COR-L47 (cell line): ENCODE data around the gene THRB.

Experiments used
- DNase-seq: peaks from one replicate; lab custom pipeline; 2025; lab: John Stamatoyannopoulos, UW

Gene THRB

DNA sequence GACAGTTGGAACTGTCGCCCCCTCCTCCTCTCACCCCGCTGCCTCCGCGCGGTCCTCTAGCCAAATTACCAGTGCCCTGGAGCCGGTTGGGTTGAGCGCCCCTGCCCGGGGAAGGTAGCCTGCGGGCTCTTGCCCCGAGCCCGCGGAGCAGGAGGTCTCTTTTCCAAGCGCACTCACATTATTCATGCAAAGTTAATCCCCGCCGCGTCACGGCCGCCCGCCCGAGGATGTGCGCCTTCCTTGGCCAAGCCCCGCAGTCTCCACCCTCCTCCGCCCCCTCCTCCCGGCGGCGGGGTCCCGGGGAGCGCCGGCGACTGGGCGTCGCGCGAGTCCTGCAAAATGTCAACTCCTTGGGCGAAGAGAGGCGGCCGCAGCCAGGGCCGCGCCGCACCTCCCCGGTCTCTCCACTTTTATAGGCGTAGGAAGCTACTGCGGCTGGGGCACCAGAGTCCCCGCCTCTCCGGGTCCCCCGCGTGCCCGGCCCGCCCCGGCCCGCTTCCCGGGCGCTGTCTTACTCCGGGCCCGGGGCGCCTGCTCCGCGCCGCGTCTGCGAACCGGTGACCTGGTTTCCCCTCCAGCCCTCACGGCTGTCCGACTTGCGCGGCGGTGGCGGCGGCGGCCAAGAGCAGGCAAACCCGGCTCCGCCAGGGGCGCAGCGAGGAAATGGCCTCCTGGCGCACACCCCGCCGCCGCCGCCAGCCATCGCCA, at the start of gene THRB:
TSS of gene THRB (minus strand) at position 233 of the 708 bp plus-strand sequence.
- no peak for DNase-seq

DNA sequence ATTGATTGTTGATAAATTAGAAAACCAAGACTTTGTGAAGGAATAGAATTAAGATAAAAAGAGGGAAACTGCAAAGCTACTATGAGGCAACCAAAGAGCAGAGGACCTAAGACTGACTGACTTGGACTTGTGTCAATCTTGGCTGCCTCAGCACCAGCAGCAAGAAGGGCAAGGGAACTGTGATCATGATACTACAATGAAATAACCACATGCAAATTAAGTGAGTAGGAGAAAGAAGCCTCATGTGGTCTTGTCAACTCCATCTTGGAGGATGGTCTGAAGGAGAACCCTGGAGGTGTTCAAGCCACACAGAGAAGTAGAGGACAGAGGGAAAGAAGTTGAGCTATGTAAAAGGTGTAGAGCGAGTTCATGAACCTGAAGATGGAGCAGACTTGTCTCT, 47.3 kb upstream of the THRB start:
- no peak for DNase-seq

DNA sequence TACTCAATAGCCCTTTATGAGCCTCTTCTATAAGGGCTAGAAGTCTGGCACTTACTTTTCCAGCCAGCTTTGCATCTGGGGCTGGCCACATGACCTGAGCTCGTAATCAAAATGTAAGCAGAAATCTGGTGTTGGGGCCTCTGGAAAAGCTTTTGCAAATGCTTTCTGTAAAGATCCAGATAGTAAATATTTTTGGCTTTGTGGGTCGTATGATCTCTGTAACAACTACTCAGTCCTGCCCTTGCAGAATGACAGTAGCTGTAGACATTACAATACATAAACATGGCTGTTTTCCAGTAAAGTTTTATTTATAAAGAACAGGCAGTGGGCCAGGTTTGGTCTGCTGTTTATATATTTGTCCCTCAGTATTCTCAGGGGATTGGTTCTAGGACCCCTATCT, 46.2 kb upstream of the THRB start:
- DNase-seq: no peak

DNA sequence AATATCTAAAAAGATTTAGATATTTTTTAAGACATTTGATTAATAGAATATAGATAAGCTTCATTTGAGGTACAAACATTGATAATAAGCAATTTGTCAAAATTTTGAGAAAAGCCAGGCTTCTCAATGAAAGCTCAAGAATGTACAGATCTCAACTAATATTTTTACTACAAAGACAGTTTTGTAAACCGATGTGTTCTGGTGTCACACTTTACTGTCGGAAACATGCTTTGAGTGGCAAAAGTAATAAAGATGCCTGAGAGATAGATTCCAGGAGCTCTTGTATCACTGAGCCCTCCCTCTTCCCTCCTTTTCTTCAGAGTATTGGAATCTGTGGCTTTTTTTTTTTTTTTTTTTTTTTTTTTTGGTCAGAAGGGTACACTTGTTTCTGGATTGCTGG, 45.0 kb upstream of the THRB start:
- DNase-seq: no peak

DNA sequence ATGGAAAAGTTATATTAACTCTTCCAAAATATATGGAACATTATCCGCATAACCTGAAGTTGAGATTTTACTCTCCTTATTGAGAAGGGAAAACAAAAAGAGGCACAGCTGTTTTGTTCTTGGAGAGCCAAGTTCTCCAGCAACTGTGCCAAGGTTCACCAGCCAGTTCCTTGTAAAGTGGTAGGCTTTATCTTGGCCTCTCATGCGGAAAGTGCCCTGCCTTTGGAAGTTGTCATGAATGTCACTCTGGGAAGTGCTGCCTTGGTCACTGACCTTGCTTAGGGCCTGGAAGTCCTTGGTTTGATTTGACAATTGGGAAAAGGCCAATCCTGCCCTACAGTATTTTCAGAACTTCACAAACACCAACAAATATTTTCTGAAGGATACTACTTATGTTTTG, 44.2 kb upstream of the THRB start:
- DNase-seq: no peak

DNA sequence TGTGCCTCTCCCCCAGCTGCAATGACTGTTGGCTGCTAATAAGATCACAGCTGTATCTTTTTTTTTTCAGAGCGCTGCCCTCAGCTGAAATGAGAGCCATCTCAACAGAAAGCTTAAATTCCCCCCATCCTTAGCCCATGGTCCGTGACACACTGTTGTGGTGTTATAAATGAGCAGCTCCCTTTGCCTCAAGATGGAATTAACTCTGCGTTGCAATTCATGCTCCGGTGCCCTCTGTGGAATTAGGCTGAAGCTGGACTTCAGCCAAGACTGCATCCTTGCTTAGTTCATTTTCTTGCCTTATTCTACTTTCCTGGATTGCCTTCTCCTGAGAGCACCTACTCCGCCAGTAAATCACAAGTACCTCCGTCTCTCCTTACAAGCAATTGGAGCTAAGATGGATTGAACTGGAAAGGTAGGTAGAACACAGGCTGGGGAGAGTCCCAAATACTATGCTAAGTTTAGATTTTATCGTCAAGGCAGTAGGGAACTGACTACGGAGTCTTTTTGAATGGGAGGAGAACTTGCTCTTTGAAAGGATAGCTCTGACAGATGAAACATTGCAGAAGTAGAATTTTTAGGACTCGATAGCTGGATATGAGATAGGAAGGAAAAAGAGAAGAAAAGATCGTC, 39.0 kb upstream of the THRB start:
- DNase-seq: no peak

DNA sequence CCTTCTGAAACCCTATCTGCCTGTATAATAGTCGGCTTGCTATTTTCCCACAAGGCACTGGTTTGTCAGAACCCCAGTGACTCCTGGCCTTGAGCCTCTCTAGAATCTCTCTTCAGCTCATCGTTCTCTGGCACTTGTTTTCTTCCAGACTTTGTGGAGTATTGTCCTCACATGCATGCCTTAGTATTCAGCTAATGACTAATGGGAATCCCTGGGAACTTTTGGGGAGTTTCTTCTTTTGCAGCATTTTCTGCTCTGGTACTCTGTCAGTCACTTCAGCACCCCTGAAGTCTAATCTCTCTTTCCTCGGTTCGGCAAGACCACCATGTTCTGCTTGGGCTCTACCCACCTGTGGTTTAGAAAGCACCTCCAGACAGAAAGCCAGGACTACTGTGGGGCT, 35.8 kb upstream of the THRB start:
- DNase-seq: no peak

DNA sequence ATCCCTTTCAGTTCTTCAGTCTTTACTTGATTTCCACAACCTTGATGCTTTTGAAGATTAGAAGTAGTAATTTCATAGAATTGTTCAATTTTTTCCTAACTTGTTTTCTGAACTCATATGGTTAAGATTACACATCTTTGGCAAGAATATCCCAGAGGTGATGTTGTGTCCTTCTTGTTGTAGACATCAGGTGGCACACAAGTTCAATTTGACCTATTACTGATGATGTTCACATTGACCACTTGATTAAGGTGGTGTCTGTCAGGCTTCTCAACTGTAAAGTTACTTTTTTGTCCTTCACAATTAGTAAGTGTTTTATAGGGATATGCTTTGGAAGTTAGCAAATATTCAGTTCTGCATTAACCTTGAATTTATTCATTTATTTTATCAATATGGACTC, 34.6 kb upstream of the THRB start:
- no peak for DNase-seq

DNA sequence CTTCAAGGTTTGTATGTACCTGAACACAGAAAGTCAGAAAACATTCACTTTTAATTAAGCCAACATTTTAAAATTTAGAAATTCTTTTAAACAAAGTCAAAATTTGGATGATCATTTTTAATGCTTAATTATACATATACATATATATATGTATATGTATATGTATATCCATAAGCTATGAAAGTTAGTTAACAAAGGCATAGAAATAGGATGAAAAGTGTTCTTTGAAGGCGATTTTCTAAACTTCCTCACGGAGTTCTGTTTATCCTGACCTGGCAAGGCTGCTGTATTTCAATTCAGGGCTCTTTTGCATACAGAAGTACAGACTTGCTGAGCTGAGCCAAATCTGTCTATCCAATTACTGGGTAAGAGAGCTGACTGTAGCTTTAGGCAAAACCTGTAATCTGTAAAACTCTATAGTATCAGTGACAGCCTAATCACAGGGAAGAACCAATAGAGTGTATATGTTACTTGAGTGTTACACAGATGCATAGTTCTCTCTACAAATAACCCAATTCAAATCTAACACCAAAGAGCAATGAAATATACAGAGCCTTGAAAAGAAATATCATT, 32.1 kb upstream of the THRB start:
- no peak for DNase-seq

DNA sequence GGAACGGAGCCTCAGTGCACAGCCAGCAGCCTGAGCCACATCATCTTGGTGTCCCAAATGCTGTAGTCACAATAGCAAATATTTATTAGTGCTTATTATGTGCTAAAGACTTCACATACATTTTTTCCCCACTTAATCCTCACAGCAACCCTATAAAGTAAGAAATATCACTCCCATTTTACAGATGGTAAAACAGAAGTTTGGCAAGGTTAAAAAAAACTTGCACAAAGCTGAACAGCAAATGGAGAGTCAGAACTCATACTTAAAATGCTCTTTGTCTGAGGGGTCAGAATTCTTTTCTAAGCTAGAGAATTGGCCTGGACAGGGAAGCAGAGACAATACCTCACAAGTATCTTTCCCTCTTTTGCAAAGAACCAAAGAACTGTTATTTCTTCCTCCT, 30.9 kb upstream of the THRB start:
- DNase-seq: no peak

DNA sequence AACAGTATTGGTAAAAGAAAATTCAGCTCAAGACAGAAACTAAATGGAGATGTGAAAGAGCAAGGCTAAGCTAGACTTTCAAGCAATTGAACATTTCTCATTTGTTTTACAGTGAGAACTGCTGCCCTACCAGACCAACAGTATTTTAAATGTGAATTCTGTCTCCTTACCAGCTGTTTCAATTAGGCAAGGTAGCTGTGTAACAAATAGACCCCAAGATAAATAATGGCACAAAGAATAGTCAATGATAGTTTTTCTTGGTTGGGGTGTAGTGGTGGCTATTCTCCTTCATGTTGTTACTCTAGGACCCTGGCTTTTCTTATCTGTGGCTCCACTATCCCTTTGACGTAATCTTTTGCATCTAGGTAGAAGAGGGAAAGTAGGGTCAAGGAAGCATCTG, 30.4 kb upstream of the THRB start:
- no peak for DNase-seq

DNA sequence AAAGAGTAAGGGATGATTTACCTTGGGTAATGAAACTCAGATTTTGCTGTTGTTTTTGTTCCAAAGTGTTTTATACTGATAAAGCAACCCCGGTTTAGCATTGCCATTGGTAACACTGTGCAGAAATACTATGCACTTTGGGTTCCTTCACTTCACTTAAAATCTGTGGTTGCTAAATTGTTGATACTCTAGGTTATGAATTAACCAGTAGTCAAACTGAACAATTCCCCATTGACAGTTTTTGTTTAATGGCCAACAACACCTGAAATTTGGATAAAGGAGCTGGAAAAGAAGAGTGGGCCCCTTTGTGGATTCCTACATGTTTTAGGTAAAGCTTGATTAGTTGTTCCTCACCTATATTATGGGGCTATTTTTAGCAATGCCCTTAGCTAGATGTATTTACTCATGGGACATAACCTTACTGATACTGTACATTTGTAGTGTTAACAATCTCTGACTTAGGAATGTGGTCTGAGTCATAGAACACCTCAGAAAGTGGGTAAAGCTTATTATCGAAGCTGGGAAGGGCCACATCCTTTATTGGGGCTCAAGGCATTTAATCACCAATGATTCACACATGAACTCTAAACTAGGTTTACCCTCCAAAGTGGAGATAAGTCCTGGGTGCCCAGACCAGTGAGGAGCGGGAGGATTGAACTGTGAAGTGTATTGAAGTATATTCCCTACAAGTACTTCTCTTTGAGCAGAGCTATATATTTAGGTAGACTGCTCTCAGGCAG, 29.5 kb upstream of the THRB start:
- no peak for DNase-seq

DNA sequence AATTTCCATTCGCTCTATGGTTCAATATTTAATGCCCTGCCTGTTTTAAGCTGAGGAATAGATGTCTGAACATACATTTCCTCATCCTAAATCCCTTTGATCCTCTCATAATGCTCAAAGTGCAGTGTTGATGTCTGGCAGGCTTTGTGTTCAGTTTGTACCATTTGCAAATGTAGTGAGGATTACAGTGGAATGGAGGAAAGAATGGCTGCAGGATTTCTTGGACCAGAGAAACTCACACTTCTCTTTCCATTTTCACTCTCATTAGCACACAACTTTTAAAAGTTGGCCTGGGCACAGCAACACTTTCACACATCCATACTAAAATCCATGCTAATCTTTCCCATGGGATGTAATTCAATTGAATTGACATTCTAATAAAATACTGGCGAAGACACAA, 28.6 kb upstream of the THRB start:
- no peak for DNase-seq

DNA sequence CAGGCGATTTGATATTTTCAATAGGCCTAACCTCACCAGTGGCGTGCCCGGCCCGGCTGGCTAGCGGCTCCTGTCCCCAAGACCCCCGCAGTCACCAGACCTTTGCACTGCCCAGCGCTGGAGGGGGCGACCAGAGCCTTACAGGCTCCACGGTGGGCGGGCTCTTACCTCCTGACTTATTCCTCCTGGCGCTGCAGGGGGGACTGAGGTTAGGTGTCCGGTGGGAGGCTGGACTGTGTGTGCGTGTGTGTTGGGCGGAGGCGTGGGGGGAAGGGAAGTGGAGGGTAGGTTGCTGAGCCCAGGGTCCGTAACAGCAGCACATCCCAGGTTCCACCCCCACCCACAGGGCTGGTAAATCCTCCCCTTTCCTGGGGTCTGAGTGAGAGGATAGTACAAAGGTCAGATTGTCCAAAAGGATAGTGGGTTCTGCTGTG, 27.5 kb upstream of the THRB start:
- DNase-seq: no peak

DNA sequence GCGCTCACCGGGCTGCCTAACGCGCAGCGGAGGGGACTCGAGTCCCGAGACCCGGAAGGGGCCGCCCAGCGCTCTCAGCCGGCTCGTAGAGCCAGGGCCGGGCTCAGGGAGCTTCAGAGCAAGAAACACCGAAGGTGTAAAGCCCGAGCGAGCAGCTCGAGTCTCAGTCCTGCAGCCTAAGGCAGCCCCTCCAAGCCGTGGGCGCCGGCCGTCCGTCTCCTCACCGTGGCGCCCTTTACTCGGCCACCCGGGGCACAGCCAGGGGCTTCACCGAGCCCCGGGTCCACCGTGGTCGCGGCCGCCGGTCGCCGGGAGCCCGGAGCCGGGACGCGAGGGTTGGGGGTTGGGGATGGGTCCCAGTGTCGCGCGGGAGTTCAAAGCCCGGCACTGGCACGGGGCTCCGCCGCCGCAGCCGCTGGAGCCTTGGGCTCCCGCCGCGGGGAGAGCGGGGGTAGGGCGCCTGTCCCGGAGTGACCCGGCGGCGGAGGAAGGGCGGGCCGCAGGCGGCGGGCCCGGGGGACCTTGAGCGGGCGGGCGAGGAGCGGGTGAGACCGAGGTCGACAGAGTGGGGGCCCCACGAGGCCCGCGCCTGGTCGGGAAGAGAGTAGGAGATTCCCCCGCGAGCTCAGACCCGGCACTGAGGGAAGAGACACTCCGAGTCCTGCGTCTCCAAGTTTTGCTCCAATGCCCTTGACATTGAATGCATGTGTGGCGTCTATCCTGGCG, 26.9 kb upstream of the THRB start:
- peak; percentile 25 for DNase-seq

DNA sequence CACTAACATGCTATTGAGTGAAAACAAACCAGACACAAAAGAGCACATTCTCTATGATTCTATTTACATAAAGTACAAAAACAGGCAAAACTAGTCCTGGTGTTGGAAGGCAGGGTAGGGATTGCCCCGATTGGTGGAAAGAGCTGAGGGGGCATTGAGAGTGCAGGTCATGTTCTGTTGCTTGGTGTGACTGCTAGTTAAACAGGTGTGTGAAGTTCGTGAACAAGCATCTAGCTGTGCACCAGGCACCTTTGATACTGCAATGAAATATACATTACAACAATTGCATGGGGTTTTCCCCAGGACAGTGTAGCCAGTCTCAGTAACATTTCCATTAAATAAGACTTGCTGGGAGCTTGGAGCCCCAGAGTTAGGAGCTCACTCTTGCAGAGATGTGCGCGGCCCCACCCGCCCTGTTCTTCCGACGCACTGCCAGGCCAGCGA, 26.3 kb upstream of the THRB start:
- DNase-seq: no peak

DNA sequence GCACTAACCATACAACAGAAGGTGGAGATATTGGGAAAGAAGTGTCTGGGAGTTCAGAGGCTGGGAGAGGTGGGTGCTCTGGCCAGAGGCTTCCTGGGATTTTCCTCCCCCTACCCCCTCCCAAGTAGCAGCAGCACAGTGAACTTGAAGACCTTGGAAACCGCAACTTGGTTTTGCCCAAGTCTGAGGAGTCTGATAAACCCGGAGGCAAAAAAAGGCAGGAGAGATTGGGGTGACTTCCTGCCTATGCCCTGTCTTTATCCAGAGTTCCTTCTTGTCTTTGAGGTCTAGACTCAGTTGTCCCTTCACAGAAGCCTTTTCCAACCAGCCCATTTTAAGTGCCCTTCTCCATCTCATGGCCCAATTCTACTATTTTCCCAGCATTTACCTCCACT, 25.4 kb upstream of the THRB start:
- DNase-seq: no peak

DNA sequence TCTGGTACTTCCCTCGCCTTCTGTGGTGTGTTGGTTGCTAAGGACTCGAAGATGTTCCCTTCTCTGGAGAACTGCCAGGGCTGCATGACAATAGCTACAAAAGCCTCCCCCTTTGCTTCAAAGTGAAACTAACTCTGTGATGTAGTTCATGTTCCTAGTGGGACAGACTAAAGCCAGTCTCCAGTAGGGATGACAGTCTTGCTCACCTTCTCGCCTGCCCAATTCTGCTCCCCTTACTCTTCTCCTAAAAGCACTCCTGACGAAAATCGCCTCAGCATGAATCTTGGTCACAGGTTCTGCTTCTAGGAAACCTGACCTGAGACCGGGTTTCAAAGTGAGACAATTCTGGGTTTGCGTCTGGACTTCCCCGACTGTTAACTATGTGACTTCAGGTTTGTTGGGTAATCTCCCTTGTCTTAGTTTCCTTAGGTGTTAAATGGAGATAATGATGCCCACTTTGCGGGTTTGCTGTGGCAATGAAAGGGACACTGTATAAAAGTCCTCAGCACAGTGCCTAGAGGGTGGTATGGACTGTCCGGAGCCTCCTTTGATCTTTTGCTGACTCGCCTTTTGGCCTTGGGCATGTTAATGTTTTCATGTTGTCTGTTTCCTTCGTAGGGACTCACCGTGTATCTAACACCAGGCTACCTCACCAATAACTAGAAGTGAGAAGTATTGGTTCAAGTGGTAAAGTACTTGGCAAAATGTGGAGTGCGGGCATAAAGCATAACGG, 24.9 kb upstream of the THRB start:
- DNase-seq: peak; percentile 31

DNA sequence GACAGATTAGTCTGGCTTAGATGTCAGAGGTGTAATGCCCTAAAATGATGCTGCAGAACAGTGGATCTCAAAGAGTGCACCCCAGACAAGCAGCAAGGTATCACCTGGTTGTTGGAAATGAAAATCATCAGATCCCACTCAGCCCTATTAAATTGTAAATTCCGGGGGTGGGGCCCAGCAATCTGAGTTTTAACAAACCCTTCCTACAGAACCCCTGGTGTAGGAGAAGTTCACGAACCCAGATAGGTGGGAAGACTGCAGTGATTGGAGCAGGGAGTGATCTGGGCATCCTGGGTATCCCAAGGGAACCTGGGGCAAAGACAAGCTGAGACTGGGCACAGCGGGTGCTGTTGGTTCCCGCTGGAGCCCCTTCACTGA, 24.3 kb upstream of the THRB start:
- DNase-seq: no peak

DNA sequence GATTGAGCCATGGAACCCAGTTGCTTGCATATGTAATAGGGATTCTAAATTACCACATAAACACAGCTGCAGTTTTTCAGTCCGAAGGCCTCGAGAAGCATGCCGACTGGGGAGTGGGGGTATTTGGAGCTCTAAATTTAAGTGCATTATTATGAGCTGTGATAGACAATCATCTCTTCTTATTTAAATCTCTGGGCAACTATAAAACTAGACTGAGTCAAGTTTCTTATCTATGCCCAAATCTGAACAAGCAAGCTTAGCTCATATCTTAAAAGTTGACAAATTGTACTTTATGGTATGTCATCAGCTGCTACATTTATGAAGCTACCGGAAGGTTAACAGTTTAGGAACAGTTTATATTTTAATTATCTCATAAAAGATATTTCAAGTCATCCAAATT, 19.5 kb upstream of the THRB start:
- DNase-seq: no peak

DNA sequence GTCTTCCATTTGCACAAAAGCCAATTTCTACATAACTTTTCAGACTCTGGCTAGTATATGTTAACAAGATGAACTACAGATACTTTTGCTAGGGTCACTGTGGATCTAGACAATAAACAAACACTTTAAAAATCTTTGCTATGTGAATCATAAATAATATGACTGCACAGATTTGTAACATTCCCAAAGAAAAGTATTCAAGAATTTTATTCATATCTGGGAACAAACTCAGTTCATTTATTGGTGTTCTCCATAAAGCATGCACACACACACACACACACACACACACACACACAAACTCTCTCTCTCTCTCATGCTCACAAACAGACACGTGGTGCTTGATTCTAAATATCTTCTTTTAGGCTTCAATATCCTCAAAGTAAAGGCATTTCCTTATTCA, 18.8 kb upstream of the THRB start:
- DNase-seq: no peak
